ENCODE measurements around the gene MOB1B. TPM values are rescaled to one million over a fixed set of nuclear protein-coding genes. Genes with fewer than 3 reads are reported as not detected.

The MOB1B gene
- total and polyA plus RNA-seq, 2 experiments from 2014 or later = 5.3 to 23.5 TPM

GRCh38 chr4:70901607-70901983 is 574 bp upstream of the MOB1B start:
- H4K20me1 ChIP-seq (ENCODE audit: insufficient read depth, poor library complexity, severe bottlenecking) = no peaks in the 10 kb centered on the region
- H2AFZ ChIP-seq = peak overlapping the region; percentile 97
- H3K27me3 ChIP-seq = no peaks in the 10 kb centered on the region
- peak overlapping the region; percentile 85 for H3K4me2 ChIP-seq
- peak overlapping the region; percentile 94 for H3K27ac ChIP-seq
- no peaks in the 10 kb centered on the region for H3K9me2 ChIP-seq (replicated peaks; ENCODE audit: insufficient read depth)
- peaks cover 38% of the 10 kb centered on the region for H3K79me2 ChIP-seq
- WGBS (ENCODE audit: low lambda C conversion rate, missing lambda C conversion rate) = 35% methylated on average over 8 of the region's 8 CpGs
- H3K4me3 ChIP-seq = peak overlapping the region; percentile 66
- H3K9me3 ChIP-seq (ENCODE audit: low read depth) = no peaks in the 10 kb centered on the region
- no peak for DNase-seq (ENCODE audit: low spot score)
- no peaks in the 10 kb centered on the region for H3K36me3 ChIP-seq (replicated peaks; ENCODE audit: insufficient read depth, low read depth)
- peaks cover 6% of the 10 kb centered on the region for H3K4me1 ChIP-seq (ENCODE audit: insufficient read depth)
- TF ChIP-seq EZH2 (IDR thresholded peaks at IDR 0.05; ENCODE audit: borderline replicate concordance) = no peak
- TF ChIP-seq CTCF (IDR thresholded peaks at IDR 0.05; ENCODE audit: poor library complexity) = no peak
- no peak for TF ChIP-seq EZH2phosphoT487 (IDR thresholded peaks at IDR 0.05; ENCODE audit: low read depth, severe bottlenecking, unreplicated experiment)

- no peaks in the 10 kb centered on the region for H4K20me1 ChIP-seq (ENCODE audit: insufficient read depth, poor library complexity, severe bottlenecking)
- peaks cover 49% of the 10 kb centered on the region for H3K79me2 ChIP-seq
- H3K4me1 ChIP-seq (ENCODE audit: insufficient read depth) = peaks cover 5% of the 10 kb centered on the region
- peak overlapping the region; percentile 97 for H2AFZ ChIP-seq
- no peaks in the 10 kb centered on the region for H3K36me3 ChIP-seq (replicated peaks; ENCODE audit: insufficient read depth, low read depth)
- peak overlapping the region; percentile 94 for H3K27ac ChIP-seq
- no peaks in the 10 kb centered on the region for H3K27me3 ChIP-seq
- TF ChIP-seq EZH2 (IDR thresholded peaks at IDR 0.05; ENCODE audit: borderline replicate concordance) = no peak
- TF ChIP-seq EZH2phosphoT487 (IDR thresholded peaks at IDR 0.05; ENCODE audit: low read depth, severe bottlenecking, unreplicated experiment) = no peak
- no peak for TF ChIP-seq CTCF (IDR thresholded peaks at IDR 0.05; ENCODE audit: poor library complexity)
- no peak for DNase-seq (ENCODE audit: low spot score)
- 1% methylated on average over 26 of the region's 48 CpGs for WGBS (ENCODE audit: low lambda C conversion rate, missing lambda C conversion rate)
- H3K4me3 ChIP-seq = peak overlapping the region; percentile 66
- no peaks in the 10 kb centered on the region for H3K9me2 ChIP-seq (replicated peaks; ENCODE audit: insufficient read depth)
- H3K4me2 ChIP-seq = peak overlapping the region; percentile 85
- no peaks in the 10 kb centered on the region for H3K9me3 ChIP-seq (ENCODE audit: low read depth)
Measured at GRCh38 chr4:70902577-70903290, 565 bp downstream of the MOB1B start.

GRCh38 chr4:70903291-70903603 is 1.1 kb downstream of the MOB1B start:
- H2AFZ ChIP-seq = peak overlapping the region; percentile 97
- peak; percentile 9 for DNase-seq (ENCODE audit: low spot score)
- peak overlapping the region; percentile 94 for H3K27ac ChIP-seq

More at GRCh38 chr4:70903291-70903603, 1.1 kb downstream of the MOB1B start:
- Histone ChIP-seq H4K20me1 (ENCODE audit: insufficient read depth, poor library complexity, severe bottlenecking) (no peaks in the 10 kb centered on the region), H3K4me1 (ENCODE audit: insufficient read depth) (peaks cover 5% of the 10 kb centered on the region), H3K27me3 (no peaks in the 10 kb centered on the region), H3K79me2 (peaks cover 52% of the 10 kb centered on the region), H3K9me2 (replicated peaks; ENCODE audit: insufficient read depth) (no peaks in the 10 kb centered on the region), H3K36me3 (replicated peaks; ENCODE audit: insufficient read depth, low read depth) (no peaks in the 10 kb centered on the region), H3K4me3 (peak overlapping the region; percentile 66), H3K9me3 (ENCODE audit: low read depth) (no peaks in the 10 kb centered on the region), H3K4me2 (peak overlapping the region; percentile 85)
- WGBS (ENCODE audit: low lambda C conversion rate, missing lambda C conversion rate) = 1% methylated on average over 5 of the region's 5 CpGs
- no peak for TF ChIP-seq CTCF (IDR thresholded peaks at IDR 0.05; ENCODE audit: poor library complexity)
- TF ChIP-seq EZH2phosphoT487 (IDR thresholded peaks at IDR 0.05; ENCODE audit: low read depth, severe bottlenecking, unreplicated experiment) = no peak
- no peak for TF ChIP-seq EZH2 (IDR thresholded peaks at IDR 0.05; ENCODE audit: borderline replicate concordance)

Measured in hepatocyte (in vitro differentiated cells).